Activated B cell treated with CpG ODN at 0.5 μM for 24 hours (primary cell): Measurements from ENCODE around the gene SLC25A4. TPM values are rescaled to one million over a fixed set of nuclear protein-coding genes. Genes with fewer than 3 reads are reported as not detected.
"Not testable (repeated sequence)": the region's sequence is repeated elsewhere in the genome, so short reads cannot be mapped to it uniquely, and the experiment has no call there.

ENCODE experiments used
- ATAC-seq: fragments of 200-7000 bp; cut with Tn5 transposase; one replicate; pipeline ENCODE4 v1.10.0; 2021; ENCODE audit warnings: low read depth, mild to moderate bottlenecking, moderate library complexity
- CTCF ChIA-PET: fragments of 350-600 bp; sonication (Branson Sonifier 250); formaldehyde crosslinking; loops from one replicate; lab custom pipeline; 2021; ENCODE audit warnings: antibody characterized with exemption; lab: Charles Lee
- POLR2A ChIA-PET: fragments of 350-600 bp; sonication (Branson Sonifier 250); formaldehyde crosslinking; loops from one replicate; lab custom pipeline; 2021; ENCODE audit warnings: antibody characterized with exemption; lab: Charles Lee
- DNase-seq: peaks from one replicate; pipeline ENCODE4 v3.0.0; 2022
- H3K27ac Mint-ChIP-seq: one replicate; pipeline ENCODE4 v1.8.0; 2020; ENCODE audit warnings: mixed read lengths
- H3K27me3 Mint-ChIP-seq: one replicate; pipeline ENCODE4 v1.8.0; 2021; ENCODE audit warnings: mixed read lengths
- H3K36me3 Mint-ChIP-seq: one replicate; pipeline ENCODE4 v1.8.0; 2021; ENCODE audit warnings: low read depth, mixed read lengths
- H3K4me1 Mint-ChIP-seq: one replicate; pipeline ENCODE4 v1.8.0; 2021; ENCODE audit warnings: mixed read lengths
- H3K4me3 Mint-ChIP-seq: one replicate; pipeline ENCODE4 v1.8.0; 2020; ENCODE audit warnings: mild to moderate bottlenecking, mixed read lengths
- H3K9me3 Mint-ChIP-seq: one replicate; pipeline ENCODE4 v1.8.0; 2020; ENCODE audit warnings: mixed read lengths
- intact Hi-C: fragments of 100-400 bp; cut with micrococcal nuclease; formaldehyde crosslinking; loops from one replicate; pipeline ENCODE4 v1.15.1; 2024
- total RNA-seq: library from RNA; stranded (reverse); gene quantifications from 2 replicates; pipeline ENCODE4 v1.2.3, GENCODE V29; 2022
- TF ChIP-seq, protein P1 (sequence below): fragments of 200-600 bp; IDR thresholded peaks from one replicate; pipeline ENCODE4 v1.8.0; 2022; ENCODE audit warnings: antibody characterized with exemption, mild to moderate bottlenecking

The SLC25A4 gene
- total RNA-seq, 1 donor from 2014 or later: 8.9 TPM

GRCh38 chr4:185106353-185106752 is 36.7 kb upstream of the SLC25A4 start:
- H3K4me1 Mint-ChIP-seq: no peaks in the 10 kb centered on the region
- H3K4me3 Mint-ChIP-seq: no peak overlapping the region
- H3K36me3 Mint-ChIP-seq: no peaks in the 10 kb centered on the region
- intact Hi-C loops: no loop called here
- H3K27me3 Mint-ChIP-seq: peaks cover 22% of the 10 kb centered on the region
- TF ChIP-seq, protein P1, sequence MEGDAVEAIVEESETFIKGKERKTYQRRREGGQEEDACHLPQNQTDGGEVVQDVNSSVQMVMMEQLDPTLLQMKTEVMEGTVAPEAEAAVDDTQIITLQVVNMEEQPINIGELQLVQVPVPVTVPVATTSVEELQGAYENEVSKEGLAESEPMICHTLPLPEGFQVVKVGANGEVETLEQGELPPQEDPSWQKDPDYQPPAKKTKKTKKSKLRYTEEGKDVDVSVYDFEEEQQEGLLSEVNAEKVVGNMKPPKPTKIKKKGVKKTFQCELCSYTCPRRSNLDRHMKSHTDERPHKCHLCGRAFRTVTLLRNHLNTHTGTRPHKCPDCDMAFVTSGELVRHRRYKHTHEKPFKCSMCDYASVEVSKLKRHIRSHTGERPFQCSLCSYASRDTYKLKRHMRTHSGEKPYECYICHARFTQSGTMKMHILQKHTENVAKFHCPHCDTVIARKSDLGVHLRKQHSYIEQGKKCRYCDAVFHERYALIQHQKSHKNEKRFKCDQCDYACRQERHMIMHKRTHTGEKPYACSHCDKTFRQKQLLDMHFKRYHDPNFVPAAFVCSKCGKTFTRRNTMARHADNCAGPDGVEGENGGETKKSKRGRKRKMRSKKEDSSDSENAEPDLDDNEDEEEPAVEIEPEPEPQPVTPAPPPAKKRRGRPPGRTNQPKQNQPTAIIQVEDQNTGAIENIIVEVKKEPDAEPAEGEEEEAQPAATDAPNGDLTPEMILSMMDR: no peak
- CTCF ChIA-PET: interaction anchor here (0.6 kb wide), 1 partner anchor 10 kb away, joined by 3 read pairs; no protein-coding TSS in a partner anchor
- DNase-seq (no peak), ATAC-seq (no peak)
- POLR2A ChIA-PET: no interaction called here
- H3K27ac Mint-ChIP-seq: no peak overlapping the region
- H3K9me3 Mint-ChIP-seq: no peaks in the 10 kb centered on the region

GRCh38 chr4:185107574-185107973 is 35.5 kb upstream of the SLC25A4 start:
- CTCF ChIA-PET, H3K27ac Mint-ChIP-seq, H3K4me1 Mint-ChIP-seq, intact Hi-C loops, DNase-seq, H3K36me3 Mint-ChIP-seq, ATAC-seq, H3K4me3 Mint-ChIP-seq, H3K9me3 Mint-ChIP-seq: not testable (repeated sequence)
- peaks cover 14% of the 10 kb centered on the region for H3K27me3 Mint-ChIP-seq
- POLR2A ChIA-PET: interaction anchor here (0.6 kb wide), 1 partner anchor 690 kb away, joined by 4 read pairs; no protein-coding TSS in a partner anchor

- H3K4me1 Mint-ChIP-seq: no peaks in the 10 kb centered on the region
- H3K27ac Mint-ChIP-seq: no peak overlapping the region
- H3K36me3 Mint-ChIP-seq: no peaks in the 10 kb centered on the region
- intact Hi-C loops: no loop called here
- ChIA-PET POLR2A (no interaction called here), CTCF (no interaction called here)
- TF ChIP-seq, protein P1: no peak
- peaks cover 12% of the 10 kb centered on the region for H3K27me3 Mint-ChIP-seq
- no peaks in the 10 kb centered on the region for H3K9me3 Mint-ChIP-seq
- no peak for DNase-seq
- no peak for ATAC-seq
- H3K4me3 Mint-ChIP-seq: no peak overlapping the region
These were observed 34.9 kb upstream of the SLC25A4 start for GRCh38 chr4:185108185-185108584.

GRCh38 chr4:185108669-185109068 is 34.4 kb upstream of the SLC25A4 start:
- H3K4me1 Mint-ChIP-seq: no peaks in the 10 kb centered on the region
- POLR2A ChIA-PET: no interaction called here
- no peak overlapping the region for H3K27ac Mint-ChIP-seq
- no peaks in the 10 kb centered on the region for H3K36me3 Mint-ChIP-seq
- CTCF ChIA-PET: no interaction called here
- DNase-seq (no peak), ATAC-seq (no peak)
- H3K9me3 Mint-ChIP-seq: no peaks in the 10 kb centered on the region
- intact Hi-C loops: no loop called here
- TF ChIP-seq, protein P1: no peak
- H3K4me3 Mint-ChIP-seq: no peak overlapping the region
- peaks cover 10% of the 10 kb centered on the region for H3K27me3 Mint-ChIP-seq

GRCh38 chr4:185109736-185110135 is 33.3 kb upstream of the SLC25A4 start:
- Mint-ChIP-seq H3K4me3 (no peak overlapping the region), H3K9me3 (no peaks in the 10 kb centered on the region), H3K36me3 (no peaks in the 10 kb centered on the region), H3K27me3 (peaks cover 12% of the 10 kb centered on the region), H3K27ac (no peak overlapping the region), H3K4me1 (no peaks in the 10 kb centered on the region)
- CTCF ChIA-PET: no interaction called here
- DNase-seq: no peak
- intact Hi-C loops: no loop called here
- no peak for ATAC-seq
- POLR2A ChIA-PET: no interaction called here
- TF ChIP-seq, protein P1: no peak

DNA sequence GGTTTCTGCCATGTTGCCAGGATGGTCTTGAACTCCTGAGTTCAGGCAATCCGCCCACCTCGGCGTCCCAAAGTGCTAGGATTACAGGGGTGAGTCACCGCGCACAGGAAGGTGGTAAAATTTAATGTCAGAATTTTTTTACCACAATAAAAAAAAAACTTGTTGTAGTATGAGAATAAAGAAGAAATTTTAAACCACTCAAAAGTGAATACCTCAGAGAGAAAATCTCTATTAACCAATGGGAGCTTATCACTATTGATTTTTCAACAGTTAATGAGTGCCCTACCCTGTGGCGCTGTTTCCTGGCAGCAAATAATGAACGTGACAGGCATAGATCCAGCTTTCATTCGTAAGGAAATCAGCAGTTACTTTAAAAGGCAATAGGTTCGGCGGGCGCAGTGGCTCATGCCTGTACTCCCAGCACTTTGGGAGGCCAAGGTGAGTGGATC is 32.7 kb upstream of the SLC25A4 start:
- H3K4me3 Mint-ChIP-seq: no peak overlapping the region
- H3K27ac Mint-ChIP-seq: no peak overlapping the region
- DNase-seq (no peak), ATAC-seq (no peak)
- H3K27me3 Mint-ChIP-seq: peaks cover 12% of the 10 kb centered on the region
- intact Hi-C loops: no loop called here
- ChIA-PET POLR2A (no interaction called here), CTCF (no interaction called here)
- TF ChIP-seq, protein P1: no peak
- no peaks in the 10 kb centered on the region for H3K36me3 Mint-ChIP-seq
- no peaks in the 10 kb centered on the region for H3K4me1 Mint-ChIP-seq
- H3K9me3 Mint-ChIP-seq: no peaks in the 10 kb centered on the region
